CD1c-positive myeloid dendritic cell (primary cell): Measurements from ENCODE around the gene LZIC.

Experiments
- DNase-seq: peaks from one replicate; pipeline ENCODE4 v3.0.0-alpha.2; 2016; ENCODE audit errors: extremely low spot score

LZIC gene

GRCh38 chr1:9910423-9911178 lies 32.6 kb downstream of the LZIC start:
- DNase-seq, result peak; percentile 99

GRCh38 chr1:9910076-9910422 lies 33.1 kb downstream of the LZIC start, which contains the start of gene CTNNBIP1:
Gene CTNNBIP1 (minus strand): TSS chr1:9910269. CDS start chr1:9872064, 38,205 bp downstream.
- DNase-seq, result no peak

- peak; percentile 4 for DNase-seq
Observed at GRCh38 chr1:9909234-9910046, 33.8 kb downstream of the LZIC start.

GRCh38 chr1:9908871-9909233 lies 34.3 kb downstream of the LZIC start:
- DNase-seq, result no peak

GRCh38 chr1:9907441-9907840 lies 35.8 kb downstream of the LZIC start:
- no peak for DNase-seq

GRCh38 chr1:9906466-9906865 lies 36.7 kb downstream of the LZIC start:
- no peak for DNase-seq

- no peak for DNase-seq
Observed at GRCh38 chr1:9905010-9905409, 38.2 kb downstream of the LZIC start.

GRCh38 chr1:9904596-9904995 lies 38.6 kb downstream of the LZIC start:
- peak; percentile 28 for DNase-seq

GRCh38 chr1:9903801-9904527 lies 39.2 kb downstream of the LZIC start:
- no peak for DNase-seq

- no peak for DNase-seq
Observed at GRCh38 chr1:9902060-9902452, 41.1 kb downstream of the LZIC start.

- no peak for DNase-seq
Observed at GRCh38 chr1:9901148-9902059, 41.8 kb downstream of the LZIC start.

GRCh38 chr1:9900142-9901043 lies 42.8 kb downstream of the LZIC start:
- DNase-seq, result peak; percentile 92

GRCh38 chr1:9894115-9894514 lies 49.1 kb downstream of the LZIC start:
- no peak for DNase-seq

- DNase-seq, result peak; percentile 86
Observed at GRCh38 chr1:9892563-9893528, 50.3 kb downstream of the LZIC start.

- DNase-seq, result no peak
Observed at GRCh38 chr1:9891207-9891606, 52.0 kb downstream of the LZIC start.

- peak; percentile 71 for DNase-seq
Observed at GRCh38 chr1:9890224-9890731, 52.9 kb downstream of the LZIC start.

- no peak for DNase-seq
Observed at GRCh38 chr1:9889411-9889810, 53.8 kb downstream of the LZIC start.

GRCh38 chr1:9888886-9889285 lies 54.3 kb downstream of the LZIC start:
- DNase-seq, result peak; percentile 16

GRCh38 chr1:9887070-9887469 lies 56.1 kb downstream of the LZIC start:
- DNase-seq, result no peak
